Measurements from ENCODE around the gene IGFBP1. TPM values are rescaled to one million over a fixed set of nuclear protein-coding genes. Genes with fewer than 3 reads are reported as not detected.

IGFBP1 gene
- total and polyA plus RNA-seq, 2 of the 13 experiments (the other 11 are each of a cell fraction or from before 2014, with no cell fraction given), result 5.4 to 885 TPM

- peak; percentile 87 for TF ChIP-seq PRDM10 (CRISPR knock-in tag; IDR thresholded peaks at IDR 0.05; ENCODE audit: low read depth)
- peak; percentile 43; the same call in 1 of the 2 replicates for TF ChIP-seq SNAPC5 (CRISPR knock-in tag; IDR thresholded peaks at IDR 0.05; ENCODE audit: borderline replicate concordance)
- no peak for TF ChIP-seq BRCA1 (CRISPR knock-in tag; IDR thresholded peaks at IDR 0.05)
- no peak for TF ChIP-seq ZNF75D (CRISPR knock-in tag; IDR thresholded peaks at IDR 0.05; ENCODE audit: borderline replicate concordance)
- TF ChIP-seq ZNF44 (CRISPR knock-in tag; IDR thresholded peaks at IDR 0.05), result peak; percentile 77; the same call in 1 of the 2 replicates
- TF ChIP-seq PPARG (CRISPR knock-in tag; conservative IDR thresholded peaks at IDR 0.05), result peak; percentile 90
- TF ChIP-seq ZNF839 (CRISPR knock-in tag; IDR thresholded peaks at IDR 0.05; ENCODE audit: borderline replicate concordance), result no peak
- TF ChIP-seq CENPT (CRISPR knock-in tag; IDR thresholded peaks at IDR 0.05; ENCODE audit: low read depth), result no peak
- peak; percentile 87 for TF ChIP-seq DRAP1 (CRISPR knock-in tag; IDR thresholded peaks at IDR 0.05)
- no peak for TF ChIP-seq ATM (IDR thresholded peaks at IDR 0.05; ENCODE audit: borderline replicate concordance)
- TF ChIP-seq MAFK (conservative IDR thresholded peaks at IDR 0.05 in 1 of 2, IDR thresholded peaks at IDR 0.05 in 1 of 2; ENCODE audit: low read length in 2 of 2), result peak in 1 of 2 experiments; percentile 19; a peak in 1 of 4 replicates
- TF ChIP-seq ZNF205 (CRISPR knock-in tag; IDR thresholded peaks at IDR 0.05), result peak; percentile 96
- TF ChIP-seq AHDC1 (CRISPR knock-in tag; IDR thresholded peaks at IDR 0.05; ENCODE audit: borderline replicate concordance), result peak; percentile 97
- TF ChIP-seq ZFY (CRISPR knock-in tag; IDR thresholded peaks at IDR 0.05), result peak; percentile 92
- TF ChIP-seq ZFP82 (CRISPR knock-in tag; IDR thresholded peaks at IDR 0.05; ENCODE audit: borderline replicate concordance), result no peak; the same call in 1 of the 2 replicates
- TF ChIP-seq ARNT2 (CRISPR knock-in tag; IDR thresholded peaks at IDR 0.05; ENCODE audit: low read depth), result peak; percentile 67; the same call in 1 of the 2 replicates
- TF ChIP-seq MXD1 (CRISPR knock-in tag; IDR thresholded peaks at IDR 0.05), result no peak
Observed at GRCh38 chr7:45885264-45885882, 2.9 kb upstream of the IGFBP1 start (continued).

Measured in HepG2 (cell line).